HG03439 (cell line): ENCODE measurements around the gene CEACAM3.
A peak's percentile ranks its signal among the peaks of the same experiment; 100 is the strongest.

ENCODE experiments used
- ATAC-seq: cut with Tn5 transposase; IDR thresholded peaks from one replicate; pipeline ENCODE4 v1.9.1; 2021; ENCODE audit warnings: mild to moderate bottlenecking, moderate library complexity; ENCODE audit not compliant: unreplicated experiment

Gene CEACAM3

GRCh38 chr19:41792513-41793413 lies 3.6 kb upstream of the CEACAM3 start:
- ATAC-seq = no peak

- no peak for ATAC-seq
Observed at GRCh38 chr19:41793414-41793727, 3.0 kb upstream of the CEACAM3 start.

GRCh38 chr19:41795031-41795461 lies 1.3 kb upstream of the CEACAM3 start:
- ATAC-seq = peak; percentile 49

GRCh38 chr19:41796901-41797300 lies 514 bp downstream of the CEACAM3 start:
- ATAC-seq = no peak

GRCh38 chr19:41799444-41800000 lies 3.1 kb downstream of the CEACAM3 start:
- ATAC-seq = no peak

GRCh38 chr19:41801031-41801430 lies 4.6 kb downstream of the CEACAM3 start:
- no peak for ATAC-seq

- ATAC-seq = no peak
Observed at GRCh38 chr19:41801792-41802211, 5.4 kb downstream of the CEACAM3 start.

- no peak for ATAC-seq
Observed at GRCh38 chr19:41802770-41803169, 6.4 kb downstream of the CEACAM3 start.

GRCh38 chr19:41804336-41804735 lies 7.9 kb downstream of the CEACAM3 start:
- no peak for ATAC-seq

GRCh38 chr19:41807176-41807575 lies 10.8 kb downstream of the CEACAM3 start:
- ATAC-seq = no peak

- ATAC-seq = no peak
Observed at GRCh38 chr19:41808663-41809566, 12.5 kb downstream of the CEACAM3 start.

- no peak for ATAC-seq
Observed at GRCh38 chr19:41810301-41810700, 13.9 kb downstream of the CEACAM3 start.

- ATAC-seq = no peak
Observed at GRCh38 chr19:41811036-41811435, 14.6 kb downstream of the CEACAM3 start.

- ATAC-seq = no peak
Observed at GRCh38 chr19:41811981-41812380, 15.6 kb downstream of the CEACAM3 start.

- no peak for ATAC-seq
Observed at GRCh38 chr19:41813911-41814310, 17.5 kb downstream of the CEACAM3 start.

GRCh38 chr19:41815301-41815700 lies 18.9 kb downstream of the CEACAM3 start:
- ATAC-seq = no peak

- ATAC-seq = no peak
Observed at GRCh38 chr19:41816761-41817160, 20.4 kb downstream of the CEACAM3 start.

- ATAC-seq = no peak
Observed at GRCh38 chr19:41821003-41821735, 24.8 kb downstream of the CEACAM3 start.

- no peak for ATAC-seq
Observed at GRCh38 chr19:41837981-41838708, 41.8 kb downstream of the CEACAM3 start.

- no peak for ATAC-seq
Observed at GRCh38 chr19:41839211-41839610, 42.8 kb downstream of the CEACAM3 start.
